SIG-M5 (cell line): ENCODE data around the gene GJC1.
"Not testable (repeated sequence)": the region's sequence is repeated elsewhere in the genome, so short reads cannot be mapped to it uniquely, and the experiment has no call there.

Experiments used
- DNase-seq: peaks from one replicate; lab custom pipeline; 2025; lab: John Stamatoyannopoulos, UW

Gene GJC1

GRCh38 chr17:44844390-44844830 lies 14.3 kb upstream of the GJC1 start:
- DNase-seq, result no peak

- no peak for DNase-seq
These were observed 12.7 kb upstream of the GJC1 start for GRCh38 chr17:44842748-44843147.

GRCh38 chr17:44840936-44841335 lies 10.8 kb upstream of the GJC1 start:
- no peak for DNase-seq

- no peak for DNase-seq
These were observed 10.2 kb upstream of the GJC1 start for GRCh38 chr17:44840274-44840673.

- DNase-seq, result no peak
These were observed 7.1 kb upstream of the GJC1 start for GRCh38 chr17:44837196-44837595.

- no peak for DNase-seq
These were observed 2.7 kb upstream of the GJC1 start for GRCh38 chr17:44832805-44833204.

GRCh38 chr17:44831371-44831770 lies 1.3 kb upstream of the GJC1 start:
- no peak for DNase-seq

GRCh38 chr17:44830359-44831288 lies 537 bp upstream of the GJC1 start:
- DNase-seq, result no peak

GRCh38 chr17:44828919-44829522 lies 1.1 kb downstream of the GJC1 start:
- no peak for DNase-seq

- DNase-seq, result no peak
These were observed 2.2 kb downstream of the GJC1 start for GRCh38 chr17:44827863-44828262.

GRCh38 chr17:44826123-44826790 lies 3.8 kb downstream of the GJC1 start:
- no peak for DNase-seq

GRCh38 chr17:44825236-44825635 lies 4.9 kb downstream of the GJC1 start:
- DNase-seq, result not testable (repeated sequence)

- no peak for DNase-seq
These were observed 9.4 kb downstream of the GJC1 start for GRCh38 chr17:44820631-44821212.

- DNase-seq, result not testable (repeated sequence)
These were observed 11.6 kb downstream of the GJC1 start for GRCh38 chr17:44818508-44818907.

- DNase-seq, result no peak
These were observed 17.8 kb downstream of the GJC1 start for GRCh38 chr17:44812263-44812662.

GRCh38 chr17:44808656-44809388 lies 21.3 kb downstream of the GJC1 start:
- DNase-seq, result not testable (repeated sequence)

GRCh38 chr17:44808156-44808555 lies 21.9 kb downstream of the GJC1 start:
- no peak for DNase-seq

GRCh38 chr17:44807817-44808155 lies 22.3 kb downstream of the GJC1 start:
- DNase-seq, result no peak

GRCh38 chr17:44807093-44807816 lies 22.8 kb downstream of the GJC1 start:
- DNase-seq, result no peak

- DNase-seq, result no peak
These were observed 25.6 kb downstream of the GJC1 start for GRCh38 chr17:44804302-44805089.
